NCI-H1417 (cell line): Measurements from ENCODE around the gene IFNAR1.
"Not testable (repeated sequence)": the region's sequence is repeated elsewhere in the genome, so short reads cannot be mapped to it uniquely, and the experiment has no call there.

Experiments
- DNase-seq, 3 experiments: peaks; one replicate each; lab custom pipeline; 2025; lab: John Stamatoyannopoulos, UW

IFNAR1 gene

GRCh38 chr21:33308586-33309490 is 15.9 kb upstream of the IFNAR1 start:
- DNase-seq: peak; percentile 23 to 98 (median 72)

- DNase-seq: no peak
These were observed 15.0 kb upstream of the IFNAR1 start for GRCh38 chr21:33309778-33310177.

GRCh38 chr21:33312121-33312520 is 12.6 kb upstream of the IFNAR1 start:
- DNase-seq: no peak

GRCh38 chr21:33313183-33313582 is 11.6 kb upstream of the IFNAR1 start:
- DNase-seq: no peak

- no peak for DNase-seq
These were observed 11.2 kb upstream of the IFNAR1 start for GRCh38 chr21:33313611-33314010.

- DNase-seq: no peak
These were observed 10.7 kb upstream of the IFNAR1 start for GRCh38 chr21:33314111-33314510.

- no peak for DNase-seq
These were observed 8.6 kb upstream of the IFNAR1 start for GRCh38 chr21:33315946-33316710.

GRCh38 chr21:33317145-33317544 is 7.6 kb upstream of the IFNAR1 start:
- no peak for DNase-seq

- DNase-seq: no peak
These were observed 6.8 kb upstream of the IFNAR1 start for GRCh38 chr21:33317786-33318486.

GRCh38 chr21:33321005-33321404 is 3.8 kb upstream of the IFNAR1 start:
- not testable (repeated sequence) for DNase-seq

GRCh38 chr21:33323610-33324009 is 1.2 kb upstream of the IFNAR1 start:
- not testable (repeated sequence) for DNase-seq

- DNase-seq: peak; percentile 78 to 91 (median 88)
These were observed 675 bp downstream of the IFNAR1 start for GRCh38 chr21:33325222-33326067.

- DNase-seq: no peak
These were observed 2.6 kb downstream of the IFNAR1 start for GRCh38 chr21:33327326-33327725.

GRCh38 chr21:33327792-33328433 is 3.1 kb downstream of the IFNAR1 start:
- DNase-seq: no peak

GRCh38 chr21:33330726-33331125 is 6.0 kb downstream of the IFNAR1 start:
- no peak for DNase-seq

GRCh38 chr21:33332143-33332542 is 7.4 kb downstream of the IFNAR1 start:
- DNase-seq: no peak

GRCh38 chr21:33334191-33334590 is 9.4 kb downstream of the IFNAR1 start:
- DNase-seq: no peak

- no peak for DNase-seq
These were observed 10.1 kb downstream of the IFNAR1 start for GRCh38 chr21:33334824-33335223.

GRCh38 chr21:33339135-33339534 is 14.4 kb downstream of the IFNAR1 start:
- DNase-seq: no peak

- DNase-seq: no peak
These were observed 15.1 kb downstream of the IFNAR1 start for GRCh38 chr21:33339918-33340317.

- no peak for DNase-seq
These were observed 21.0 kb downstream of the IFNAR1 start for GRCh38 chr21:33345751-33346238.
